ENCODE results near the gene ESR2. TPM values are rescaled to one million over a fixed set of nuclear protein-coding genes. Genes with fewer than 3 reads are reported as not detected.

ESR2 gene
- total and polyA plus RNA-seq, 2 donors (not counting 3 experiments of a cell fraction or from before 2014, with no cell fraction given), result 0.10 to 0.58 TPM

DNA sequence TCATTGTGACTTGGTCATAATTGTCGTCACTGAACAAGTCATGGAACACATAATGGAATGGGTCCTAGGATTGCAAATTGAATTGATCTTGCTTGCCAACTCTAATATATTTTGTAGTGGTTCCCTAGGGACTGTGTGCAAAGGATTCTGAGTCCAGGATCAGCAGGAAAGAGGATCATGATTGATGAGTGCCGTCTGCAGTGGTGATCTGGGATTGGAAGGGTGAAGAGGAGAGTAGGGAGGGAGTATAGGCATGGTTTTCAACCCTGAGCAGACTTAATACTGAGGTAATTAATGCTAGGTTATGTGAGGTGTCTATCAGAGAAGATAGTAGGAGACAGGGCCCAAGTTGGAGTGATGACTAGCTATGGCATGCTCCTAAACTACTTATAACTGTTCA is 168.9 kb downstream of the ESR2 start:
- Histone ChIP-seq H4K20me1 (replicated peaks; ENCODE audit: control insufficient read depth, extremely low read depth, insufficient read depth, low read length) (no peaks in the 10 kb centered on the region), H3K4me1 (ENCODE audit: control insufficient read depth, extremely low read depth, insufficient read depth, low read length) (no peaks in the 10 kb centered on the region), H3K9me3 (replicated peaks; ENCODE audit: control insufficient read depth, insufficient read depth, low read length) (no peaks in the 10 kb centered on the region), H3K9me1 (replicated peaks; ENCODE audit: control insufficient read depth, extremely low read depth, insufficient read depth, low read length) (no peaks in the 10 kb centered on the region), H3K27me3 (ENCODE audit: control insufficient read depth in 2 of 2, insufficient read depth in 2 of 2, low read length in 2 of 2) (no peaks in the 10 kb centered on the region), H3K4me2 (ENCODE audit: insufficient read depth, low read length) (no peak overlapping the region), H3K27ac (ENCODE audit: insufficient read depth, low read depth, low read length) (no peak overlapping the region), H2AFZ (ENCODE audit: low read depth, low read length) (no peak overlapping the region), H3K4me3 (replicated peaks in 1 of 3; ENCODE audit: insufficient read depth in 1 of 3, low read depth in 1 of 3, low read length in 3 of 3) (no peak overlapping the region), H3K79me2 (ENCODE audit: control insufficient read depth, insufficient read depth, low read length) (no peaks in the 10 kb centered on the region), H3K36me3 (ENCODE audit: control insufficient read depth in 2 of 2, extremely low read depth in 1 of 2, insufficient read depth in 2 of 2, low read length in 2 of 2) (peaks cover 3 to 16% of the 10 kb centered on the region in 2 experiments), H3K9ac (replicated peaks; ENCODE audit: extremely low read depth, insufficient read depth, low read length) (no peak overlapping the region)
- BruUV-seq (replicated peaks), result no TSS peak
- ChIA-PET CTCF (interaction anchor here (1.4 kb wide), 1 partner anchor 17 kb away, joined by 4 read pairs; no protein-coding TSS in a partner anchor), POLR2A (no interaction called here)
- FAIRE-seq, result no peak
- TF ChIP-seq FOS (IDR thresholded peaks at IDR 0.05; ENCODE audit: borderline replicate concordance, insufficient read depth, low read length), result no peak
- TF ChIP-seq, protein P1, sequence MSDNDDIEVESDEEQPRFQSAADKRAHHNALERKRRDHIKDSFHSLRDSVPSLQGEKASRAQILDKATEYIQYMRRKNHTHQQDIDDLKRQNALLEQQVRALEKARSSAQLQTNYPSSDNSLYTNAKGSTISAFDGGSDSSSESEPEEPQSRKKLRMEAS (IDR thresholded peaks at IDR 0.05; ENCODE audit: insufficient read depth, insufficient read length), result no peak
- TF ChIP-seq, protein P2, sequence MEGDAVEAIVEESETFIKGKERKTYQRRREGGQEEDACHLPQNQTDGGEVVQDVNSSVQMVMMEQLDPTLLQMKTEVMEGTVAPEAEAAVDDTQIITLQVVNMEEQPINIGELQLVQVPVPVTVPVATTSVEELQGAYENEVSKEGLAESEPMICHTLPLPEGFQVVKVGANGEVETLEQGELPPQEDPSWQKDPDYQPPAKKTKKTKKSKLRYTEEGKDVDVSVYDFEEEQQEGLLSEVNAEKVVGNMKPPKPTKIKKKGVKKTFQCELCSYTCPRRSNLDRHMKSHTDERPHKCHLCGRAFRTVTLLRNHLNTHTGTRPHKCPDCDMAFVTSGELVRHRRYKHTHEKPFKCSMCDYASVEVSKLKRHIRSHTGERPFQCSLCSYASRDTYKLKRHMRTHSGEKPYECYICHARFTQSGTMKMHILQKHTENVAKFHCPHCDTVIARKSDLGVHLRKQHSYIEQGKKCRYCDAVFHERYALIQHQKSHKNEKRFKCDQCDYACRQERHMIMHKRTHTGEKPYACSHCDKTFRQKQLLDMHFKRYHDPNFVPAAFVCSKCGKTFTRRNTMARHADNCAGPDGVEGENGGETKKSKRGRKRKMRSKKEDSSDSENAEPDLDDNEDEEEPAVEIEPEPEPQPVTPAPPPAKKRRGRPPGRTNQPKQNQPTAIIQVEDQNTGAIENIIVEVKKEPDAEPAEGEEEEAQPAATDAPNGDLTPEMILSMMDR (IDR thresholded peaks at IDR 0.05; ENCODE audit: extremely low read depth in 1 of 2, insufficient read depth in 1 of 2, low read depth in 1 of 2, low read length in 2 of 2), result no peak
- no peak for TF ChIP-seq JUN (IDR thresholded peaks at IDR 0.05; ENCODE audit: borderline replicate concordance, insufficient read depth, insufficient read length, low read depth)
- no peak for TF ChIP-seq EZH2 (IDR thresholded peaks at IDR 0.05; ENCODE audit: borderline replicate concordance, low read depth, low read length, severe bottlenecking)
- no peak for TF ChIP-seq MYC (IDR thresholded peaks at IDR 0.05; ENCODE audit: low read depth, low read length)
- TF ChIP-seq POLR2A (IDR thresholded peaks at IDR 0.05; ENCODE audit: low read depth, low read length), result no peak
- TF ChIP-seq GATA2 (IDR thresholded peaks at IDR 0.05; ENCODE audit: insufficient read depth, insufficient read length, low read depth, low read length), result no peak
- TF ChIP-seq POLR2AphosphoS5 (IDR thresholded peaks at IDR 0.05; ENCODE audit: insufficient read depth, low read depth, low read length), result no peak
- DNase-seq (ENCODE audit: low read depth, low spot score), result no peak
- intact Hi-C loops (cut with micrococcal nuclease), result no loop called here
- dilution Hi-C loops (cut with MboI; ENCODE audit: extremely low pct_ligation_motif_present, low sequenced_read_pairs), result no loop called here
